Sigmoid colon (tissue), 7 donors: ENCODE measurements around the gene KCNH3. TPM values are rescaled to one million over a fixed set of nuclear protein-coding genes. Genes with fewer than 3 reads are reported as not detected.

Experiments
- DNase-seq: peaks from one replicate; pipeline ENCODE4 v3.0.0-alpha.2; 2019
- H3K27ac ChIP-seq, 4 donors: fragments of 200-600 bp; sonication (generic); one replicate each; pipeline ENCODE4 v1.5.1; 2016 to 2019; ENCODE audit warnings: mild to moderate bottlenecking in 1 of 4
- H3K27me3 ChIP-seq, 3 donors: fragments of 200-600 bp; sonication (generic); one replicate each; pipeline ENCODE4 v1.5.1; 2019; ENCODE audit warnings: mild to moderate bottlenecking in 1 of 3
- H3K36me3 ChIP-seq, 4 donors: fragments of 200-600 bp; sonication (generic); one replicate each; pipeline ENCODE4 v1.5.1; 2016 to 2019
- H3K4me1 ChIP-seq, 4 donors: fragments of 200-600 bp; sonication (generic); one replicate each; pipeline ENCODE4 v1.5.1; 2017 to 2019
- H3K4me3 ChIP-seq, 4 donors: fragments of 200-600 bp; sonication (generic); one replicate each; pipeline ENCODE4 v1.5.1; 2017 to 2019; ENCODE audit warnings: mild to moderate bottlenecking in 2 of 4, moderate library complexity in 1 of 4
- H3K9me3 ChIP-seq, 4 donors: fragments of 200-600 bp in 3 of 4; sonication (generic) in 3 of 4; one replicate each; pipeline versions ENCODE4 v1.5.1 to v1.6.1; 2013 to 2019
- EP300 ChIP-seq, 4 donors: sonication (generic); formaldehyde crosslinking; IDR thresholded peaks; one replicate each; pipeline ENCODE4 v1.6.1; 2017; ENCODE audit warnings: antibody characterized with exemption in 4 of 4
- POLR2A ChIP-seq, 2 donors: fragments of 450-650 bp; IDR thresholded peaks; one replicate each; pipeline ENCODE4 v1.6.1; 2016; ENCODE audit warnings: antibody characterized with exemption in 2 of 2, mild to moderate bottlenecking in 2 of 2, moderate library complexity in 2 of 2
- POLR2AphosphoS5 ChIP-seq, 4 donors: sonication (generic); formaldehyde crosslinking; IDR thresholded peaks; one replicate each; pipeline ENCODE4 v1.6.1; 2017; ENCODE audit warnings: antibody characterized with exemption in 4 of 4
- WGBS, 2 donors: extraction: QIAGEN DNeasy Blood & Tissue Kit; methylation state at CpG; one replicate each; pipeline ENCODE4 v1.1.7; 2013; 5-methylcytosine and 5-hydroxymethylcytosine counted together
- intact Hi-C: fragments of 100-400 bp; cut with DNase I; formaldehyde crosslinking; loops from one replicate; pipeline ENCODE4 v1.15.1; 2023
- polyA plus RNA-seq, 3 donors: library from polyadenylated mRNA; stranded (reverse); fragments of 200-250 nt; gene quantifications; one replicate each; pipeline ENCODE4 v1.2.3, GENCODE V29; 2013
- total RNA-seq, 4 donors: library from RNA; depleted of rRNA; stranded (reverse); fragments of >200 nt; gene quantifications; one replicate each; pipeline ENCODE4 v1.1.0, GENCODE V29; 2016
- TF ChIP-seq, protein P1 (sequence below), 4 experiments: fragments of 450-650 bp in 3 of 4; fragments of 200-600 bp in 1 of 4; IDR thresholded peaks; one replicate each; pipeline ENCODE4 v1.5.1; 2016 to 2019; ENCODE audit warnings: antibody characterized with exemption in 4 of 4, mild to moderate bottlenecking in 3 of 4, moderate library complexity in 2 of 4
- donor health status: healthy with polysubstance abuse.
- donor health status: Bipolar disorder and iron deficiency.
- donor health status: healthy.

Gene KCNH3
- total and polyA plus RNA-seq, 7 donors = 0.14 to 0.83 (median 0.36) TPM; not detected in 4

DNA sequence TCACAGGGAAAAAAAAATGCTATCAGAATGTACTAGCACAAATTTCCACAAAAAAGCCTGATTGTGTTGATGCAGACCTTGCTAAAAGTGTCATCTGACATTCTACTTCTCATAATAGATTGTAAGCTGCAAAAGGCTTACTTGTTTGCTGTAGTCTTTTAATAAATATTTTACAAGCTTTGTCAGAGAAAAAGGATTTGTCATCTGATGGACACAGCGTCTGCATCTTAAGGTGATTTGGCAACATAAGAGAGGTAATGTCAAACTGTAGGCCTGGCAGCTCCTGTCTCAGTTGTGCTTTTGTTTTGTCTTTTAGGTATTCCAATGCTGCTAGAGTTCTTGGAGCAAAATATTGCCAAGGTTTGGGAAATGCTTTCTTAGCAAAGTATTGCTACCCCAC is 26.3 kb upstream of the KCNH3 start:
- H3K36me3 ChIP-seq = no peaks in the 10 kb centered on the region
- DNase-seq = no peak
- H3K27me3 ChIP-seq = no peaks in the 10 kb centered on the region
- 85 to 92% methylated on average over 1 of the region's 1 CpG for WGBS, 2 donors
- no peak for TF ChIP-seq POLR2A (IDR thresholded peaks at IDR 0.05)
- TF ChIP-seq EP300 (IDR thresholded peaks at IDR 0.05) = no peak
- no peak for TF ChIP-seq POLR2AphosphoS5 (IDR thresholded peaks at IDR 0.05)
- TF ChIP-seq, protein P1, sequence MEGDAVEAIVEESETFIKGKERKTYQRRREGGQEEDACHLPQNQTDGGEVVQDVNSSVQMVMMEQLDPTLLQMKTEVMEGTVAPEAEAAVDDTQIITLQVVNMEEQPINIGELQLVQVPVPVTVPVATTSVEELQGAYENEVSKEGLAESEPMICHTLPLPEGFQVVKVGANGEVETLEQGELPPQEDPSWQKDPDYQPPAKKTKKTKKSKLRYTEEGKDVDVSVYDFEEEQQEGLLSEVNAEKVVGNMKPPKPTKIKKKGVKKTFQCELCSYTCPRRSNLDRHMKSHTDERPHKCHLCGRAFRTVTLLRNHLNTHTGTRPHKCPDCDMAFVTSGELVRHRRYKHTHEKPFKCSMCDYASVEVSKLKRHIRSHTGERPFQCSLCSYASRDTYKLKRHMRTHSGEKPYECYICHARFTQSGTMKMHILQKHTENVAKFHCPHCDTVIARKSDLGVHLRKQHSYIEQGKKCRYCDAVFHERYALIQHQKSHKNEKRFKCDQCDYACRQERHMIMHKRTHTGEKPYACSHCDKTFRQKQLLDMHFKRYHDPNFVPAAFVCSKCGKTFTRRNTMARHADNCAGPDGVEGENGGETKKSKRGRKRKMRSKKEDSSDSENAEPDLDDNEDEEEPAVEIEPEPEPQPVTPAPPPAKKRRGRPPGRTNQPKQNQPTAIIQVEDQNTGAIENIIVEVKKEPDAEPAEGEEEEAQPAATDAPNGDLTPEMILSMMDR (IDR thresholded peaks at IDR 0.05) = no peak
- H3K4me3 ChIP-seq = no peak overlapping the region
- no peak overlapping the region for H3K27ac ChIP-seq
- no peaks in the 10 kb centered on the region for H3K9me3 ChIP-seq
- H3K4me1 ChIP-seq = peaks cover 0 to 4% (median 0%) of the 10 kb centered on the region in 4 donors
- intact Hi-C loops = loop anchor here (5.0 kb wide), 1 partner anchor 225 kb away; no protein-coding TSS in a partner anchor

DNA sequence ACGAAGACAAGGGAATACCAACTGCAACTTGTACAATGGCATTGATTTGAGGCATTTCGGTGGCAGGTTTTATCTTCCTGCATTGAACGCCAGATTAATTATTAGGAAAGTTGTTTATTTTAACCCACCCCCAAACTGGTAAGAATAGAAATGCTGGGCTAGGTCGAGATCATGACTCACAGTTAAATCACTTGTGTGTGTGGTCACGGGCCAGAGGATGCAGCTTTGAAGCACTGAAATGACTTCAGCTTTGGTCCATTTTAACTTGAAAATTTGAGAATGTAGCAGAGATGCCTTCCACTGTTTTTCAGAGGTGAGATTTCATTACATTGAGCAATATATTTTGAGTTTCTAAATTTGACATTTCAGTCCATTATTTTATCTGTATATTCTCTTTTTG is 23.6 kb upstream of the KCNH3 start:
- 88 to 89% methylated on average over 5 of the region's 5 CpGs for WGBS, 2 donors
- TF ChIP-seq POLR2AphosphoS5 (IDR thresholded peaks at IDR 0.05) (no peak), POLR2A (IDR thresholded peaks at IDR 0.05) (no peak), EP300 (IDR thresholded peaks at IDR 0.05) (no peak)
- no peaks in the 10 kb centered on the region for H3K9me3 ChIP-seq
- H3K4me1 ChIP-seq = peaks cover 0 to 4% (median 0%) of the 10 kb centered on the region in 4 donors
- H3K36me3 ChIP-seq = no peaks in the 10 kb centered on the region
- H3K27ac ChIP-seq = no peak overlapping the region
- DNase-seq = no peak
- H3K27me3 ChIP-seq = no peaks in the 10 kb centered on the region
- H3K4me3 ChIP-seq = no peak overlapping the region
- intact Hi-C loops = loop anchor here (2.0 kb wide), 1 partner anchor 156 kb away; no protein-coding TSS in a partner anchor

DNA sequence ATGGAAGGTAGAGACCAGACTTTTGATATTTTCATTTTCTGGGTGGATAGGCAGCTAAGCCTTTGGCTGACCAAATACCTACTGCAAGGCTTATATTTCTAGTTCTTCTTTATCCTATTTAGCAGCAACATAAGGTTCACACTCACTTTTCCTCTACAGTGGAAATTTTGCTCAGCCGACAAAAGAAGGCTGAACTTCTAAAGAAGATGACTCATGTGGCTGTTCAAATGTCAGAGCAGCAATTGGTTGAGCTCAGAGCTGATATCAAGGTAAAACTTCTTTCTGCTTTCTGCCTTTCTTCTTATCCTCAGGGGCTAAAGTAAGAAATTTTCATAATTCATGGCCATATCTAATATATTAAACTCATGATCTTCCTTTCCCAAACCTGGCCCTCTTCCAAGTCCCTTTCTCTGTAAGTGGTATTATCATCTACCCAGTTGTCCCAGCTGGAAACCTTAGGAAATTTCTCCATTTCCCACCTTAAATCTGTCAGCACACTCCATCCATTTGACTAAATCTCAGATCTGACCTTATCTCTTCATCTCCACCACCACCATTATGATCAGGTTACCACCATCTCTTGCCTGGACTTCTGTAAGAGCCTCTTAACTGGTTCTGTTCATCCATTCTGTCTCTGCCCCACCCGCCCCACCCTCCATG is 19.8 kb upstream of the KCNH3 start:
- H3K27me3 ChIP-seq = no peaks in the 10 kb centered on the region
- no peak for TF ChIP-seq POLR2AphosphoS5 (IDR thresholded peaks at IDR 0.05)
- TF ChIP-seq EP300 (IDR thresholded peaks at IDR 0.05) = no peak
- TF ChIP-seq, protein P1 (IDR thresholded peaks at IDR 0.05) = no peak
- TF ChIP-seq POLR2A (IDR thresholded peaks at IDR 0.05) = no peak
- no peak for DNase-seq
- H3K27ac ChIP-seq = no peak overlapping the region
- no peaks in the 10 kb centered on the region for H3K9me3 ChIP-seq
- WGBS, 2 donors = 85 to 89% methylated on average over 2 of the region's 2 CpGs
- intact Hi-C loops = no loop called here
- H3K4me3 ChIP-seq = no peak overlapping the region
- no peaks in the 10 kb centered on the region for H3K4me1 ChIP-seq
- peaks cover 0 to 13% (median 7%) of the 10 kb centered on the region in 4 donors for H3K36me3 ChIP-seq

DNA sequence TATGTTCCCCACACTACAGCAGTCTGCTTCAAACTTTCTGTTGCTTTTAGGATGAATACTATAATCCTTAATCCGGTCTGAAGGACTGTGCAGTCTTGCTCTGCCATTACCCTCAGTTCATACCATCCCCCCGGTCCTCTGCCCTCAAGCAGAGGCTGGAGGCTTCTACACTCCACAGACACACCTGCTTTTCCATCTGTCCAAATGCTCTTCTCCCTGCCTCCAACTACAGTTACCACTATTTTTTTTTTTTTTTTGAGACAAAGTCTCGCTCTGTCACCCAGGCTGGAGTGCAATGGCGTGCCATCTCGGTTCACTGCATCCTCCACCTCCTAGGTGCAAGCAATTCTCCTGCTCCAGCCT is 19.3 kb upstream of the KCNH3 start:
- no peaks in the 10 kb centered on the region for H3K9me3 ChIP-seq
- intact Hi-C loops = no loop called here
- peaks cover 0 to 17% (median 8%) of the 10 kb centered on the region in 4 donors for H3K36me3 ChIP-seq
- no peaks in the 10 kb centered on the region for H3K27me3 ChIP-seq
- H3K4me3 ChIP-seq = no peak overlapping the region
- no peak for DNase-seq
- WGBS, 2 donors = 97 to 98% methylated on average over 5 of the region's 5 CpGs
- no peaks in the 10 kb centered on the region for H3K4me1 ChIP-seq
- TF ChIP-seq POLR2A (IDR thresholded peaks at IDR 0.05) = no peak
- TF ChIP-seq, protein P1 (IDR thresholded peaks at IDR 0.05) = no peak
- no peak for TF ChIP-seq POLR2AphosphoS5 (IDR thresholded peaks at IDR 0.05)
- TF ChIP-seq EP300 (IDR thresholded peaks at IDR 0.05) = no peak
- no peak overlapping the region for H3K27ac ChIP-seq

DNA sequence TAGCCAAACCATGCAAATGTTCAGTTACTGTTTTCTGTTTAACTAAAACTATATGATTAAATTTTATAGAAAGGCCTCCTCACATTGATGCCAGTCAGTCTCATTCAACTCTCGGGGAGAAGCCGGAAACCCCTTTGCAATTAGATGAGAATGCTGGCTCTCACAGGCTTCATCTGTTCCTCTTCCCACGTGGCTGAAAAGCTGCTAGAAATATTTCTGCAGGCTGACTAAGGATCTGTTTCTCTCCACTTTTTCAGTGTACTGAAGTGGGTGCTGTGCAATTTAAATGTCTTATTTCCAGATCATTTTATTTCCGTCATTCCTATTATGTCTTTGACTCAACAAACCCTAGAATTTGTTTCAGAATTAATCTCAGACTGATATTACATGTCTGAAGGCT is 17.4 kb upstream of the KCNH3 start:
- peaks cover 6 to 36% (median 17%) of the 10 kb centered on the region in 4 donors for H3K36me3 ChIP-seq

More for the DNA sequence above, 17.4 kb upstream of the KCNH3 start:
- no peak for DNase-seq
- Histone ChIP-seq H3K9me3 (no peaks in the 10 kb centered on the region), H3K4me1 (no peaks in the 10 kb centered on the region), H3K4me3 (no peak overlapping the region), H3K27ac (no peak overlapping the region), H3K27me3 (no peaks in the 10 kb centered on the region)
- intact Hi-C loops = no loop called here
- TF ChIP-seq POLR2AphosphoS5 (IDR thresholded peaks at IDR 0.05) (no peak), POLR2A (IDR thresholded peaks at IDR 0.05) (no peak), EP300 (IDR thresholded peaks at IDR 0.05) (no peak)
- TF ChIP-seq, protein P1 (IDR thresholded peaks at IDR 0.05) = no peak
- WGBS, 2 donors = 86 to 94% methylated on average over 4 of the region's 4 CpGs
